Sigmoid colon (tissue), 4 donors: ENCODE data around the gene ADGB.

Experiments
- CTCF ChIP-seq, 4 experiments: fragments of 450-650 bp in 3 of 4; fragments of 200-600 bp in 1 of 4; IDR thresholded peaks; one replicate each; pipeline ENCODE4 v1.5.1; 2016 to 2019; ENCODE audit warnings: antibody characterized with exemption in 4 of 4, mild to moderate bottlenecking in 3 of 4, moderate library complexity in 2 of 4
- EP300 ChIP-seq, 4 donors: sonication (generic); formaldehyde crosslinking; IDR thresholded peaks; one replicate each; pipeline ENCODE4 v1.6.1; 2017; ENCODE audit warnings: antibody characterized with exemption in 4 of 4
- POLR2A ChIP-seq, 2 donors: fragments of 450-650 bp; IDR thresholded peaks; one replicate each; pipeline ENCODE4 v1.6.1; 2016; ENCODE audit warnings: antibody characterized with exemption in 2 of 2, mild to moderate bottlenecking in 2 of 2, moderate library complexity in 2 of 2

- TF ChIP-seq CTCF (IDR thresholded peaks at IDR 0.05) (no peak), POLR2A (IDR thresholded peaks at IDR 0.05) (no peak), EP300 (IDR thresholded peaks at IDR 0.05) (no peak)
Measured at GRCh38 chr6:146787876-146788508, 189.2 kb downstream of the ADGB start.
